Glomerular visceral epithelial cell (primary cell): ENCODE results near the gene SLC10A3.

Experiments used
- DNase-seq: peaks from one replicate; pipeline ENCODE4 v3.0.0-alpha.2; 2016; ENCODE audit errors: extremely low spot score

SLC10A3 gene, protein sequence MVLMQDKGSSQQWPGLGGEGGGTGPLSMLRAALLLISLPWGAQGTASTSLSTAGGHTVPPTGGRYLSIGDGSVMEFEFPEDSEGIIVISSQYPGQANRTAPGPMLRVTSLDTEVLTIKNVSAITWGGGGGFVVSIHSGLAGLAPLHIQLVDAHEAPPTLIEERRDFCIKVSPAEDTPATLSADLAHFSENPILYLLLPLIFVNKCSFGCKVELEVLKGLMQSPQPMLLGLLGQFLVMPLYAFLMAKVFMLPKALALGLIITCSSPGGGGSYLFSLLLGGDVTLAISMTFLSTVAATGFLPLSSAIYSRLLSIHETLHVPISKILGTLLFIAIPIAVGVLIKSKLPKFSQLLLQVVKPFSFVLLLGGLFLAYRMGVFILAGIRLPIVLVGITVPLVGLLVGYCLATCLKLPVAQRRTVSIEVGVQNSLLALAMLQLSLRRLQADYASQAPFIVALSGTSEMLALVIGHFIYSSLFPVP

GRCh38 chrX:154490414-154491083 is at the start of gene SLC10A3:
SLC10A3 (minus strand) TSS chrX:154490629; CDS start chrX:154488940, 1,689 bp downstream.
- DNase-seq = peak; percentile 93

DNA sequence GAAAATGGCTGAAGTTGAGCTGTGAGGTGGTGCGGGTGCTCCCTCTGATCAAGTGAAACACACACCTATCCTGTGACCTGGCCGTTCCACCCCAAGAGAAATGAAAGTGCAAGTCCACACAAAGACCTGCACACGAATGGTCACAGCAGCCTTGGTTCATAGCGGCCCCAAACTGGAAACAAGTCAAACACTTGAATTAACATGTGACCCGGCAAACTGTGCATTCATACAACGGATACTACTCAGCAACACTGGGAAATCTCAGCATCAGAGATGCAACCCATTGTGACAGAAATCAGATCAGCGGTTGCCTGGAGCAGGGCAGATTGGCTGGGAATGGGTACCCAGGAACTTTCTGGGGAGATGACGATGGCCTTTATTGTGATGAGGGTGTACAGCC is 48.6 kb upstream of the SLC10A3 start:
- DNase-seq = no peak

- no peak for DNase-seq
Measured at GRCh38 chrX:154535892-154536291, 45.5 kb upstream of the SLC10A3 start.

DNA sequence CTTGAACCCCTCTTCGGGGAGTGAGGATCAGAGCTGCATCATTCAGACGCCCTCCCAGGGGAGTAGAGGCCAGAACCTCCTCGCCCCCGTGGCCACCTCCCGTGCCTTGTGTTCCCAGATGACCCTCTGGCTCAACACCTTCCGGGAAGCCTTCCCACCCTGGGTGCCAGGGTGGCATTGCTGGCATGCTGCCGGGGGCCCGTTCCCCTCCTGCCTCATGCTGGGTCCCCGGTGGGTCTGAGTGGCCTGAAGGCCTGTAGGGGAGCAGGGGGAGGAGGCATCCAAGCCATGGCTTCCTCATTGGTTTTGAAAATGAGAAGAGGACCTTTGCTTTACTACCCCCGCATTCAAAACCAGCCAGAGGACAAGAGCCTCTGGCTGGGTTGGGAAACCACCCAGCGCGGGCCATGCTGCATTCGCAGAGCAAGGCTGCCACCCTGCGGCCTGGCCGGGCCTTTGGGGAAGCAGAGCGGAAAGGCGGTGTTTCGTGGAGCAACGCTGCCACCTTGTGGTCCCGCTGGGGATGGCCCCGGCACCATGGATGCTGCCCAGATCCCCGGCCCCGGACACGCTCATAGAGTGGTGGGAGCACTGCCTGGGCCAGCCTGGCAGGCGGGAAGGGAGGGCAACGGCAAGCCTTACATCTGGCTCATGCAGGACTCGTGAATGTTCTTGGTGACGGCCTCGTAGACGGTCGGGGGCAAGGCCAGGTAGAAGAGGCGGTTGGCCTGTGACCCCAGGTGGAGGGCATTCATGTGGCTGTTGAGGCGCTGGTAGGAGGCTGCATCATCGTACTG is 44.3 kb upstream of the SLC10A3 start:
- DNase-seq = peak; percentile 79

DNA sequence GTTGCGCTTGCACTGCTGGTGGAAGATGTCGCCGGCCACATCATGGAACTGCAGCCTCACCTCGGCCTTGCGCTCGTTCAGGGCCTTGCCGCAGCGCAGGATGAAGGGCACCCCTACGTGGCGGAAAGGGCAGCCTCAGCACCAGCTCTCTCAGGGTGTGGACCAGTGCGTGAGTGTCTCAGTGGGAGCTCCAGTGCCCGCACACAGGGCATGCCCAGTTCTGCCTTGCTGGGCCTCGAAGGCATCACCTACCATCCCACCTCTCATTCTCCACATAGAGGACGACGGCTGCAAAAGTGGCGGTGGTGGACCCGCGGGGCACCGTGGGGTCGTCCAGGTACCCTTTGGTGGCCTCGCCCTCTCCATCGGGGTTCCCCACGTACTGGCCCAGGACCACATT is 42.3 kb upstream of the SLC10A3 start:
- DNase-seq = no peak

GRCh38 chrX:154531626-154532025 is 41.2 kb upstream of the SLC10A3 start:
- peak; percentile 72 for DNase-seq

DNA sequence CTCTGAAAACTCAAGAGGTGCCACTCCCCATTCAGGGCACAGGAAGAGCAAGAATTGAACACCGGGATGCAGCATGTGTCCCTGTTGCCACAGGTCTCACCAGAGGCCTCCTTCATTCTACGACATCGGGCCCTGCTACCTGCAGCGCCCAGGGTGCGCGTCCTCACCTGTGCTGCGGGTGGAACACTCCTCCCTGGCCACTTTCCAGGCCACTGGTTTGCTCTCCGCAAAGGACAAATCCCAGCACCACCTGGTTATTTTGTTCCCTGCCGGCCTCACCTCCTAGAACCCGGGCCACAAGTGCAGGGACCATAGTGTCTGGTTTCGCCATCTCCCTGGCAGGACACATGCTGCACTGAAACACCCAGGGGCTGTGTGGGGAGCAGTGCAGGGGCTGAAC is 39.9 kb upstream of the SLC10A3 start:
- DNase-seq = no peak

DNA sequence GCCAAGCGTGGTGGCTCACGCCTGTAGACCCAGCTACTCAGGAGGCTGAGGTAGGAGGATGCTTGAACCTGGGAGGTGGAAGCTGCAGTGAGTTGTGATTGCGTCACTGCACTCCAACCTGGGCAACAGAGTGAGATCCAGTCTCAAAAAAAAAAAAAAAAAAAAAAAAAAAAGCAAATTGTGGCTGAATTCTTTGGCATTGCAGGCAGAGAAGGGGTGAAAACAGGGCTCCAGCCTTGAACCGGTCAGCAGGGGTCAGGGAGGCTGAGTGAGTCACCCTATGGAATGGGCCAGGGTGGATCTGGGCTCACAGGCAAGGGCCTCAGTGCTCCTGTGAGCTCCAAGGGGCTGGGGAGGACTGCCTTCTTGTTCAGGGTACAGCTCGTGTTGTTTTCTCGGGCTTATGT is 38.8 kb upstream of the SLC10A3 start:
- DNase-seq = peak; percentile 34

DNA sequence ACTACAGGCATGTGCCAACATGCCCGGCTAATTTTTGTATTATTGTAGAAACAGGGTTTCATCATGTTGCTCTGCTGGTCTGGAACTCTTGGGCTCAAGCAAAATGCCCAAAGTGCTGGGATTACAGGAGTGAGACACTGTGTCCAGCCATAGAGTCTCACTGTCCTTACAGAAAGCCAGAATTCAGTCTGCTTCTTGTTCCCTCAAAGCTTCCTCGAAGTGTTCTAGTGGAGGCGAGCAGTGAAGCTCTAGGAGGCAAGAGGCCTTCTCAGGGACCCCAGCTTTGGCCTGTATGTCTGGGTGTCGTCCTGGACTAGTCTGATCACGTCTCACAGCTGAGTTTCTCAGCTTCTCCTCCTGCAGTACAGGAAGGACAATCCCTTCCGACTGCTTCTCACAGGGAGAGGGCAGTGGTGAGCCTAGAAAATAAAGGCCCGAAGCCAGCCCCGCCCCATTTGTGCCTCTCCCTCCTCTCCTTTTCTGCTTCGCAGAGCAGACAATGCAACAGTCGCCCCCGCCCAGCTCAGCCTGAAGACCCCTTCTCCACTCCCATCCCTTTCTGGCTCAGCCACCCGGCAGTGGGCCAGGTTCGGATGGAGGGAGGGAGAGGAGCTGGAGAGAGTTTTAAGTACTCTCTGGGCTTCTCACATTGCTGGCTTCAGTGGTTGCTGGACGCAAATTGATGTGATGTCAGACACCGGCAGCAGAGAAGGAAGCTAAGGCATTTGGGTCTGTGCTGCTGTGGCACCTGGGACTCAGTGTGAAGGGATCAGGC is 36.7 kb upstream of the SLC10A3 start:
- peak; percentile 74 for DNase-seq

GRCh38 chrX:154525606-154526490 is 35.4 kb upstream of the SLC10A3 start:
- no peak for DNase-seq

- no peak for DNase-seq
Measured at GRCh38 chrX:154519389-154519788, 29.0 kb upstream of the SLC10A3 start.

DNA sequence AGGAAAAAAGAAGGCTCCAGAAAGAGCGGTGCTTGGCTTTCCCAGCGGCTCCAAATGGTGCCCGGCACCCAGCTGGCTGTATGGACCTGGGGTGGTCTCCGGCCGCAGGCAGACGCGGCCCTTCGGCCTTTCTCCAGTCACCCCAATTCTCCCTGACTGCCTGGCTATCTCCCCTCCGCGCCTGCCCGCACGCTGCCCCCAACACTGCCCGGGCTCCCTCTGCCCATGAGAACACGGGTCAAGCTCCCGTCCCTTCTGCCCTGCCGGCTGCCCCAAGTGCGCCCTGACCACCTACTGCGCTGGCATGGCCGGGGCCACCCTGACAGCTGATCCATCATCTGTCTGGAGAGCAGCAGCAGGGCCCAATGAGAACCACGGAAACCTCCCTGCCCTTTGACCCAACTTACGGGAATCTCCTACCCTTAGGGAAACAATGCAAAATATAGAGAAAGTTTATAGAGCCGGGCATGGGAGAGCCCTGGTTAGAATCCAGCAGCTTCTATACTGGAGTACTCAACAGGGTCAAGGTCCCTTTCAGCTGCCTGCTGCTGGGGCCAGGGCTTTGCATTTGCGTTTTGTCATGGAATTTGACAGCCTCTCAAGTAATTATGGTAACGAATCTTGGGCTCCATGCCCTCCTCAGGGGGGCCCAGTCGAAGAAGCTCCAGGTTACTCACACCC is 26.8 kb upstream of the SLC10A3 start:
- DNase-seq = no peak

DNA sequence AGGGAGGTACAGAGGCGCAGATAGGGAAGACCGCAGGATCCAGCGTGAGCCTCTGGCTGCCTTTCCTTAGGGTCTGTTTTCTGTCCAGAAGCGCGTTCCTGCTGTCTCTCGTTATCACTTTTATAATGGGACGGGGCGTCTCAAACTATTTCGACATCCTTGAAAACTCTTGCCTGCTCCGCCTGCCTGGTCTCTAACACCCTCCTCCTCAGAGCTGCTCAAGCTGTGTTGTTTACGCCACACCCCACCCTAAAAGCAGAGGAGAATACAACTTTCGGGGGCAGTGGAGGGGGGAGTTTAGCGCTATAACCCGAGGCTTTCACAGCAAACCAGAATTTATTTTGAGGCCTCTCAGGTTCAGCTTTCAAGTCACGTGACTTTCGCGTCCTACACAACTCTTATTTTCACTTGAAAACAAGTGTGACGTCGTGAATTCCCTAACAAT is 26.2 kb upstream of the SLC10A3 start:
- no peak for DNase-seq

DNA sequence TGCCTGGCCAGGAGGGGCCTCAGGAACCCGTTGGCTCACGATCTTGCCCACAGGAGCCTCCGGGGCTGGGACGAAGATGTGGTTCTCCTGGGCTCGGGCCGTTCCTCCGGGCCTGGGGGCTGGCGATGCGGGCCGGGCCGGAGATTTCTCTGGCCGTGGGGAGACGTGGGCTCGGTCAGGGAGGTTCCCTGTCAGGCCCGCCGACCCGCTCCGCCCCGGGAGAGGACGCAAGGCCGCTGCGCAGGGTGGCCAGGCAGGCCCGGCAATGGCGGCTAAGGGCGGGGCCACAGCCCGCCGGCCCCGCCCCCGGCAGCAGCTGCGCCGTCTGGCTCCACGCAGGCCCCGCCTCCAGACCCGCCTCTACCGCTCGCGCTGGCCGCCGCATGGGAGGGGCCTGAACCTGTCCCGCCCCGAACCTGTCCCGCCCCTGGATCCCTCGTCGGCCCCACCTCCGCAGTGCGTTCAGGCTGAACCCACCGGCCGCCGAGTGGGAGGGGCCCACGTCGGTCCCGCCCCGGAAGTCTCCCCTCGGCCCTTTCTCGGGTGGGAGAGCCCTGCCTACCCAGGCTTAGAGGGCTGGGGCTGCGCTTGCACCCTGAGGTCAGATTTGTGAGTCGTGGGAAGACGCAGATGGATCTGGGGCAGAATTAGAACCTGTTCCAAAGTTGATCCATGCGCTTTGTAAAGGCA is 25.7 kb upstream of the SLC10A3 start, which contains the start of gene FAM3A:
FAM3A (minus strand) TSS at position 267 of the 690 bp plus-strand sequence. CDS start 460 bp downstream, outside the sequence.
- DNase-seq = peak; percentile 90

DNA sequence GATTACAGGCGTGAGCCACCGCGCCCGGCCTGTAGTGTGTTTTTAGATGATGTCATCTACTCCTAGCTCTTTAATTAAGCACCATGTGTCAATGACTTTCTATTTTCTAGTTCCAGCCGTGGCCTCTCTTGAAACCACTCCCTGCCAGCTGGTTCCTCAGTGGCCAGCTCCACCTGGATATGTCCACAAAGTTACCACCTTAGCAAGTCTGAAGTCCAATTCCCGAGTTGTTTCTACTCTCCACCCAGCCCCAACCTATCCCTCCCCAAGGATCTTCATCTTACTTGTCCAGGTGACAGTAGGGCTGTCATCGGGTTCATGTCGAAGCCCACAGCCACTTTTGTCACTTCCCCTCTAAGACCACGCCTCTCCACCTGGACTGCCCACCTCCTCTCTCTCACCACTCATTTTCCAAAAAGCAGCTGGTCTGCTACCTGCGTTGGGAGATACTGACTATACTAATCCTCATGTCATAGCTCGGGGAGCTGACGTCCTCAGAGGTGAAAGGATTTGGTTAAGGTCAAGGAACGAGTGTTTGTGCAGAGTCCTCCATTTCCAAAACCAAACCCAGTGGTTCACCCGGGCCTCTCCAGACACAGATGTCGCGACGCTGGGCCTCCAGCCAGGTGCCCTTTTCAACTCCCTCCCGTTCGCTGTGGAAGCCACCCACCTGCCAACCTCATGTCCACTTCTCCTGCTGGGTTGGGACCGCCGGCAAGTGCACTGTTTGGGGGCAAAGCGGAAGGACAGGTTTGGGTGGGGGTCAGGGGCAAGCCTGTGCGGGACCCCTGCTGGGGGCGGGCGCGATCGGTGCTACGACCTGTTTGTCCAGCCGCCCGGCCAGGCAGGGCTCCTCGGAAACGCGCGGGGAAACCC is 24.9 kb upstream of the SLC10A3 start:
- no peak for DNase-seq

GRCh38 chrX:154513716-154514115 is 23.3 kb upstream of the SLC10A3 start:
- no peak for DNase-seq

DNA sequence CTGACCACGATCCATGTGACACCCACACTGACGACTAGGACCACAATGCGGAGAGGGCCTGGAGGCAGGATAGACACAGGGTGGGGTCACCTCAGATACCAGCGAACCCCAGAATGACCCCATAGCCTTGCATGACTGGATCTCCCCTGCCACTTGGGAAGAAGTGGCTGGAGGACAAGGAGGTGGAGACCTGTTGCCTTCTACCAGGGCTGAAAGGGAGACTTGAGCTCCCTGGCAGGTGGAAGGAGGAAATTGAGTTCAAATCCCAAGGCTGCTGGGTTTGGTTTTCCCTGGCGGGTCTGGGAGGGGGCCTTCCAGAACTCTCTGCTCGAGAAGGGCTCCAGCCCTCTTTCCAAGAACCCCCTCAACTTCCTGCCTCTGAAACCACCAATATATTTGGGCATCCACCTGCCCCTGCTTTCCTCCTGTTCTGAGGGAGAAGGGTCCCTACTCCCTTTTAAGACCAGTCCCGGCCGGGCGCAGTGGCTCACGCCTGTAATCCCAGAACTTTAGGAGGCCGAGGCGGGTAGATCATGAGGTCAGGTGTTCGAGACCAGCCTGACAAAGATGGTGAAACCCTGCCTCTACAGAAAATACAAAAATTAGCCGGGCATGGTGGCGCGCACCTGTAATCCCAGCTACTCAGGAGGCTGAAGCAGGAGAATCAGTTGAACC is 22.6 kb upstream of the SLC10A3 start:
- DNase-seq = no peak
